Inflammatory macrophage treated with lipopolysaccharide for 1 hour (primary cell): ENCODE data around the gene STX4.
A peak's percentile ranks its signal among the peaks of the same experiment; 100 is the strongest.

Experiments
- DNase-seq, 2 donors: peaks; one replicate each; pipeline ENCODE4 v3.0.0-alpha.2; 2020 to 2022

STX4 gene, protein sequence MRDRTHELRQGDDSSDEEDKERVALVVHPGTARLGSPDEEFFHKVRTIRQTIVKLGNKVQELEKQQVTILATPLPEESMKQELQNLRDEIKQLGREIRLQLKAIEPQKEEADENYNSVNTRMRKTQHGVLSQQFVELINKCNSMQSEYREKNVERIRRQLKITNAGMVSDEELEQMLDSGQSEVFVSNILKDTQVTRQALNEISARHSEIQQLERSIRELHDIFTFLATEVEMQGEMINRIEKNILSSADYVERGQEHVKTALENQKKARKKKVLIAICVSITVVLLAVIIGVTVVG

DNA sequence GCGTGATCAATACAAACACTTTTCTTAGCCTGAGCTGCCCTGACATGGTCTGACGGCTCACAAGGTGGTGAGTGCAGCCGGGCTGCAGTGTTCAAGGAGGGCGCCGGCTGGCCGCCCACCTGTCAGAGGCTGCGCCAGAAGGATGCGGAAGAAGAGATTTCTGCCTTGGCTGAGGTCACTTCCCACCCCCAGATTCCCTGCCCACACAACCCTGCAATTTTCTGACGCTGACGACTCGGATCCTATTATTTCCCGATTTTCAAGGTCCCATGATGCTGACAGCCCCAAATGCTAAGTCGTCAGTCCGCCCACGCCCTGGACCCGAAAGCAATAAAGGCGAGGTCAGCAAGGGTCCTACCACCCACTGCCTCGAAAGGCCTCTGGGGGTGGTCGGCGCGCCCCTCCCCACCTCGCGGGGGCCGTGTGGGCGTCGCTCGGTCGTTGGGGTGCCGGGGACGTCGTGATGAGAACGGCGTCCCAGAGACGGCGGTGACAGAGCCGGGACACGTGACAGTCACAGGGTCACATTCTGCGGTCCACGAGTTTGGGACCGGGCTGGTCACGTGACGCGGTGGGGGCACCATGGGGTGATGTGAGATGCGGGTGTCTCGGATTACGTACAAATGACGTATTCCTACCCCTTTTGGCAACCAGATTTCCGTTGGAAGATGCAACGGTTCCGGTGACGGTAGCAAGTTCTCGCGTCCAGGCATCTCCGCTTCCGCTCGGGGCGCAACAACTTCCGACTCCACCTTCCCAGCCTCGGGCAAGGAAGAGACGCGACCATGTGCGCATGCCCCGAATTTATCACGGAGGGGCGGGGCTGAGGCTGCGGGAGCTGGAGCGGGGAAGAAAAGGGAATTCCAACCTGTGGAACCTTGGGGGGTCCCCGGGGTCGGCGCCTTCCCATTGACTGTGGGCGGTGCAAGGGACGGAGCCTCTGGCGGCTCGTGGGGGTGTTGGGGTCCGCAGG lies at the start of gene STX4:
STX4 (plus strand) TSS at position 823 of the 973 bp plus-strand sequence. CDS start 248 bp downstream, outside the sequence.
- DNase-seq, result peak; percentile 99 to 100

- no peak for DNase-seq
Observed at GRCh38 chr16:30983898-30984610, 49.3 kb upstream of the STX4 start.

- DNase-seq, result peak; percentile 67 to 97
Observed at GRCh38 chr16:30984669-30985400, 48.5 kb upstream of the STX4 start, which contains the start of gene HSD3B7. Gene HSD3B7 (plus strand): TSS chr16:30985207. CDS start chr16:30985659, 452 bp downstream.

- no peak for DNase-seq
Observed at GRCh38 chr16:30985401-30986128, 47.8 kb upstream of the STX4 start.

GRCh38 chr16:30986129-30986991 lies 47.0 kb upstream of the STX4 start:
- DNase-seq, result no peak

DNA sequence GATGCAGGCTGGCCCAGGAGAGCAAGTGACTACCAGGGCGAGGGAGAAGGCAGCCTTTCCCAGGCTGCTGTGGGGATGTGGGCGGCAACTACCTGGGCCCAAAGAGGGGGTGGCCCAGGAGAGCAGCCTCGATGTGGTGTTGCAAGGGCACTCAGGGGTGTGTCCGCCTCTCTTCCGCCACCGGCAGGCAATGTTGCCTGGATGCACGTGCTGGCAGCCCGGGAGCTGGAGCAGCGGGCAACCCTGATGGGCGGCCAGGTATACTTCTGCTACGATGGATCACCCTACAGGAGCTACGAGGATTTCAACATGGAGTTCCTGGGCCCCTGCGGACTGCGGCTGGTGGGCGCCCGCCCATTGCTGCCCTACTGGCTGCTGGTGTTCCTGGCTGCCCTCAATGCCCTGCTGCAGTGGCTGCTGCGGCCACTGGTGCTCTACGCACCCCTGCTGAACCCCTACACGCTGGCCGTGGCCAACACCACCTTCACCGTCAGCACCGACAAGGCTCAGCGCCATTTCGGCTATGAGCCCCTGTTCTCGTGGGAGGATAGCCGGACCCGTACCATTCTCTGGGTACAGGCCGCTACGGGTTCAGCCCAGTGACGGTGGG lies 45.7 kb upstream of the STX4 start:
- DNase-seq, result no peak

GRCh38 chr16:30989469-30990047 lies 43.8 kb upstream of the STX4 start:
- DNase-seq, result no peak

- no peak for DNase-seq
Observed at GRCh38 chr16:30990105-30990504, 43.3 kb upstream of the STX4 start.

DNA sequence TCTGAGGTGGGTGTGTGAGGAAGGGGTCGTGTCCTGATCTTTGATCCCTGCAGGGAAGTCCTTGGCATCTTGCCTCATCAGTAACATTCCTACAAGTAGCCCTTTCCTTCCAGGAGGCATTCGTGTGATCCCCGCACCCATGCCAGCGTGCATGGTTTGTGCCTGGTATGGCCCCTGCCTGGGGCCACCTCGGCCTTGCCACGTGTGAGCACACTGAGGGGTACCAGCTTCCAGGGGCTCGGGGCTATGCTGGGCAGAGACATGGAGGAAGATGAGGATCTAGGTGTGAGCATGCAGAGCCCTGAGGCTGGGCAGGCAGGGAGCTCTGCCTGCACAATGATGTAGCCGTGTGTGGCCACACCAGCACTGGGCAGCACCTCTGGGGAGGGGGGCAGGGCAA lies 42.3 kb upstream of the STX4 start:
- no peak for DNase-seq

- no peak for DNase-seq
Observed at GRCh38 chr16:30992276-30992780, 41.0 kb upstream of the STX4 start.

GRCh38 chr16:30992931-30993816 lies 40.2 kb upstream of the STX4 start:
- DNase-seq, result no peak

DNA sequence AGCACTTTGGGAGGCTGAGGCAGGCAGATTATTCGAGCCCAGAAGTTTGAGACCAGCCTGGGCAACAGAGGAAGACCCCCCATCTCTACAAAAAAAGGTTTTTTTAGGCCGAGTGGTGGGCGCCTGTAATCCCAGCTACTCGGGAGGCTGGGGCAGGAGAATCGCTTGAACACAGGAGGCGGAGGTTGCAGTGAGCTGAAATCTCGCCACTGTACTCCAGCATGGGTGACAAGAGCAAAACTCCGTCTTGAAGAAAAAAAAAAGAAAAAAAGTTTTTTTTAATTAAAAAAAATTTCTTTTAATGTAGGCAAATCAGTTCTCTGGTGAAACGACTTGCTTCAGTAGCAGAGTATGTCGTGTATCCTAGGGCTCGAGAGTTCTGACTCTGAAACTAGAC lies 37.4 kb upstream of the STX4 start:
- DNase-seq, result no peak

- no peak for DNase-seq
Observed at GRCh38 chr16:30996324-30996984, 36.9 kb upstream of the STX4 start.

- DNase-seq, result peak; percentile 80 to 91
Observed at GRCh38 chr16:30996985-30997724, 36.2 kb upstream of the STX4 start.

DNA sequence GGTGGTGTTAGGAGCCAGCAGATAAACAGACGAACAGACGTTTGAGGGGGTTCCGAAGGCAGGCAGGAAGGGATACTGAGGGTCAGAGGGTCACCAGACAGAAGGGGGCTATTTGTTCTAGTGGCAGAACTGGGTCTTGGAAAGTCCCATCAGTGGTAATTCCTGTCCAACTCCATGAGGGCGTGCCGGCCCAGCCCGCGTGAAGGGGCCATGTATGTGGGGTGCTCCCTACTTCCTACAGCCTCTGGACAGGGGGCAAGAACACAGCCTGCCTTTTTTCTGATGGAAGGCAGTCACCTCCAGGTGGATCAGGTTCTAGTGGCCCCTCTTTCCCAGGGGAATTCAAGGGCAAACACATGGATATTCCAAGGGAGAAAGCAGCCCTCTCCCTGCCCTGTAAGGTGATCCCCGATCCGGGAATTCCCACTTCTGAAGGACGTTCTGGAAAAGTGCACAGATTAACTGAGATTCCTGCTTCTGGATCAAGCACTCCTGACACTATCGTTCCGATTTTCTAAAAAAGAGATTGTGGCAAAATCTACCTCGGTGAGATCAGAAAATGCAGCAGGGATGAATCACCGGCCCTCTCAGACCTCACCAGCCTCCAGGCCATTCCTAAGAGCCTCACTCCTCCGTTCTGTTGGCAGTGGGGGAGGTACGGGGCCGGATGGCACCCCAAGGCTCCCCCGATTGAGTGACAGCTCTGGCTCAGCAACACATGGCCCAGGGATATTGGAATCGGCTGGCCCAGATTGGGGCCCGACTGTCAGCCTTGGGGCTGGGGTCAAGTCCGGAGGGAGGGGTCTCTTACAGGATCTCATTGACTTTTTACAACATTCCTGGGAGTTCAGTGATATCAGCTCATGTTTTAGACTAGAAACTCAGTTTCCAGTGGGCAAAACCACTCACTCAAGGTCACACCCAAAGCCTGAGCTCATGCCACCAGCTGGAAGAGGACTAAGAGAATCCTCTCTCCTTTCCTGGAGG lies 35.3 kb upstream of the STX4 start:
- DNase-seq, result peak in 1 of 2 donors; percentile 34
